GM21717 (cell line): ENCODE results near the gene PTCRA.
"Not testable (repeated sequence)": the region's sequence is repeated elsewhere in the genome, so short reads cannot be mapped to it uniquely, and the experiment has no call there.

Experiments used
- ATAC-seq: cut with Tn5 transposase; IDR thresholded peaks from one replicate; pipeline ENCODE4 v1.9.1; 2021; ENCODE audit warnings: mild to moderate bottlenecking, moderate library complexity; ENCODE audit not compliant: unreplicated experiment

The PTCRA gene, protein sequence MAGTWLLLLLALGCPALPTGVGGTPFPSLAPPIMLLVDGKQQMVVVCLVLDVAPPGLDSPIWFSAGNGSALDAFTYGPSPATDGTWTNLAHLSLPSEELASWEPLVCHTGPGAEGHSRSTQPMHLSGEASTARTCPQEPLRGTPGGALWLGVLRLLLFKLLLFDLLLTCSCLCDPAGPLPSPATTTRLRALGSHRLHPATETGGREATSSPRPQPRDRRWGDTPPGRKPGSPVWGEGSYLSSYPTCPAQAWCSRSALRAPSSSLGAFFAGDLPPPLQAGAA

DNA sequence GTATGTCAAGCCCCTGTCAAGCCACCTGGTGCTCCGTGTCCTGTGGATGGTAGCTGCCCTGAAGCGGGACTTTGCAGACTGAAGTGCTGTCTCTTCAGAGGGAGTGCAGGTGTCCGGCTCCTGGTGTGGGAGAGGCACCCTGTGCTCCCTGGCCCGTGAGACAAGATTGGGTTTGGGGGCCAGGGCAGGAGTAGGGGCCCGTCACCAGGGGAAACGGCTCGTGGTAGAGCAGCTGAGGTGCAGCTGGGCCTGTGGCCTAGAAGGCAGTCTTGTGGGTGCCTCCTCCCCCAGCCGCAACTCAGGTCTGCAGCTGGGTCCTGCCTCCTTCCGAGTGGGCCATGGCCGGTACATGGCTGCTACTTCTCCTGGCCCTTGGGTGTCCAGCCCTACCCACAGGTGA is at the start of gene PTCRA:
TSS of gene PTCRA (plus strand) at position 322 of the 400 bp plus-strand sequence. CDS start at position 339, 17 bp downstream.
- ATAC-seq: no peak

DNA sequence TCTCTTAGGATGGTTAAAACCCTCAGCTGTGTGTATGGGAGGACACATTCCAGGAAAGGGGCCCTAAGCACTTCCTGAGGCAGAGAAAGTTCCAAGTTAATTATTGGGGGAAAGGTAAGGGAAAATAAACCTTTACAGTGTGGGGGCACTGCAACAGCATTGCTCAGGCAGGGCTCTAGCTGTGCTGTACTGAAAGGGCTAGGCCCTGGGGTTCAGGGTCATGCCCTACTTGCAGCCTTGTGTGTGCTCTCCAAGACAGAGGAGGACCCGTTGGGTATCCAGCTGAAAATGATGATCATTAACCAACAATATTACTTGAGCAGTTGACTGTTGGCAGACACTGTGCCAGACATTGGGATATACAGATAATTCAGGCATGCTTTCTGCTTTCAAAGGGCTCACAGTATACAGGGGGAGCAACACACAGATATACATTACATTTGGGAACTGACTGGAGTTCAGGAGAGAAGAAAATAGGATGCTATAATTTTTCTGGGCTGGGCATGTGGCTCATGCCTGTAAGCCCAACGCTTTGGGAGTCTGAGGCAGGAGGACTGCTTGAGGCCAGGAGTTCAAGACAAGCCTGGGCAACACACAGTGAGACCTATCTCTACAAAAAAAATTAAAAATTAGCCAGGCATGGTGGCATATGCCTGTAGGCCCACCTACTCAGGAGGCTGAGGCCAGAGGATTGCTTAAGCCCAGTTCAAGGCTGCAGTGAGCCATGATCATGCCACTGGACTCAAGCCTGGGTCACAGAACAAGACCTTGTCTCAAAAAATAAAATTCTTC is 45.5 kb upstream of the PTCRA start:
- no peak for ATAC-seq

DNA sequence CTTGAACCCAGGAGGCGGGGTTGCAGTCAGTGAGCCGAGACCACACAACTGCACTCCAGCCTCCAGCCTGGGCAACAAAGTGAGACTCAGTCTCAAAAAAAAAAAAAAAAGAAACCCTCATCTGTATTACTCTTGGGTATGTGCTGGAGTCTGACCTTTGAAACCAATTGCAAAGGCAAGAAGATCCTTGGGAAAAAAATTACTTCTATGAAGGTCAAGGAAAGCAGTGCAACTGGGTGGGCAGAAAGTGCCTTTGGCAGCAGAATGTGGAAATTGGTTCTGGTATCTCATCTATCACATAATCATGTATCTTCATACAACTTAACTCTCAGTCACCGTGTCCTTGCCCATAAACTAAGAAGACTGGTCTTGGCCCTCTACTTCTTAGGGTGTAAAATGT is 44.1 kb upstream of the PTCRA start:
- ATAC-seq: no peak

DNA sequence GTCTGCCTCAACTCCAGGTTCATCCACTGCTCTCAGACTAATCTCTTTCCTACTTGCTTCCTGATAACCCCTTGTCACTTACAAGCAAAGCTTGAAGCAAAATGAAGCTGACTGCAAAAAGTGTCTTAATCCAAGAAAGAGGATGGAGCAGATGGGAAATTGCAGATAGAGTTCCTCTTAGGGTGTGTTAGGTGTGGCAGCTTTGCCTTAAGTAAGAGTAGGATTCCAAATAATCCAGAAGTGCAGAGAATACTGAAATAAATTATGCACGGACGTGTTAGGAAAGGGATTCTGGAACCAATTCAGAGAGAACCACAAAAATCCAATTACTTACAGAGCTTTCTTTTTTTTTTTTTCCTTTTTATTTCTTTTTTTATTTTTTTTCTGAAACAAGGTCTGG is 42.5 kb upstream of the PTCRA start:
- no peak for ATAC-seq

DNA sequence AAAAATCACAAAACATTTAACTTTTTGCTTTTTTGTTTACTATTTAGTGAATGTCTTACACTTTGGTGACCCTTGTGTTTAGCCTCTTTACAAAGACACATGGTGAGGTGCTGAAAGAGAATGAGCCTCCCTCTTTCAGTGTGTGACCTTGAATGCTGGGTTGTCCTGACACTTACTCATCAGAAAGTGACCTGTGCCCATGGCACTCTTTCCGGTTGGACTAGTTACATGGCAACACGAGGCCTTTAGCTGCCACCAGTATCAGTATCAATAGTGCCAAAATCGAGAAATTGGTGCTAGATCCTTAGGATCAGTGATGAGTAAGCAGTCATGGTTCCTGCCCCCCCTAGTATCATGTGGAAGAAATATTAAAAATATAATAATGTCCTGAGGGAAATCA is 38.2 kb upstream of the PTCRA start:
- ATAC-seq: no peak

DNA sequence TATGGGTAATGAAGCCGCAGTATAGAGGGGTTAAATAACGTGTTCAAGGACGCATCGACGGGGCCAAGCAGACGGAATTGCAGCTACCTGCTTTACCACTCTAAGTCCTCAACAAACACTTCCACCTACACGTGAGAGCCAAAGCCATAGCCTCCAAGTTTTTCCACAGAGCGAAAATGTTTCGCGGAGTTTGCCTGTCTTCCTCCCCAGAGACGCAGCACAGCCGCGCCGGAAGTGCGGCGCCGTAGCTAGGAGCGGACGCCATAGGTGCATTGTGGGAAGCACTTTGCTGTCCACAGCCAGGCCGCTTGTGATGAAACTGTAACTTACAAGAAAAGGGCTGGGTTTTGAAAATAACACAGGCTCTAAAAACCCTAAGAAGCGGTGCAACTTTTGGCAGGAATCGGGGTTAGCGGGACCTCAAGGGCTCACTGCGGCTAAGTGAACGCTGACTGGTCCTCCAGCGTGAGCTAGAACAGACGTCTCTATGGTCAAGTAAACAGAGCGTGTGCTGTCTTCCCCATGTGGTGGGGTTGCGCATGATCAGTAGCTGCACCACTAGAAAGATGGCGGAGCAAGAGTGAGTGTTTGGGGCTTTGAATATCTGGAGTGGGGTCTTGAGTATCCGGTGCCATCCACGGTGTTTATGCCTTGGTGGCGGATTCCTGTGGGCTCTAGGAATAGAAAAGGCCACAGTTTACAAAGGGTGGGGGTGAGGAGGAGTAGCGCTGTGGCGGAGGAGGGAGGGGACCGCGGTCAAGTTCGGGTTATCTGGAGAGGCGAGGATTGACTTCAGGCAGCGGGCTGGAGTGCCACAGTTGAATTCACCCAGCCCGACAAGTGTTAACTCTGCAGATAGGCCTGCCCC is 36.2 kb upstream of the PTCRA start, which contains the start of gene RPL7L1:
TSS of gene RPL7L1 (plus strand) at position 245 of the 868 bp plus-strand sequence. CDS start at position 540, 295 bp downstream.
- peak; percentile 85 for ATAC-seq

DNA sequence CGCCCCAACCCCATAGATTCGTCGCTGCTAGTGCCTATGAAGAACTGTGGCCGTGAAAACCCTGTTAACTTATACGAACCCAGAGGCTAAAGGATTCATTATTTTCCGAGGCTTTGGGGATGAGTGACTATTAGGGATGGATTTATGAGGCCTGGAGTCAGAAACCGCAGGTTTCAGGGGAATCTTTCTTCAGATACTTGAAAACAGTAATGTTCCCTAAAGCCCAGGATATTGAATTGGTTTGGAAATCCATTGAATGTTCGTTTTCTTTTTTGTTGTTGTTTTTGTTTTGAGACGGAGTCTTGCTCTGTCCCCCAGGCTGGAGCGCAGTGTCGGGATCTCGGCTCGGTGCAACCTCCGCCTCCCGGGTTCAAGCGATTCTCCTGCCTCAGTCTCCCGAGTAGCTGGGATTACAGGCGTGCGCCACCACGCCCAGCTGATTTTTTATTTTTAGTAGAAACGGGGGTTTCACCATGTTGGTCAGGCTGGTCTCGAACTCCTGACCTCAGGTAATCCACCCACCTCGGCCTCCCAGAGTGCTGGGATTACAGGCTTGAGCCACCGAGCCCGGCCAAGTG is 35.5 kb upstream of the PTCRA start:
- not testable (repeated sequence) for ATAC-seq

DNA sequence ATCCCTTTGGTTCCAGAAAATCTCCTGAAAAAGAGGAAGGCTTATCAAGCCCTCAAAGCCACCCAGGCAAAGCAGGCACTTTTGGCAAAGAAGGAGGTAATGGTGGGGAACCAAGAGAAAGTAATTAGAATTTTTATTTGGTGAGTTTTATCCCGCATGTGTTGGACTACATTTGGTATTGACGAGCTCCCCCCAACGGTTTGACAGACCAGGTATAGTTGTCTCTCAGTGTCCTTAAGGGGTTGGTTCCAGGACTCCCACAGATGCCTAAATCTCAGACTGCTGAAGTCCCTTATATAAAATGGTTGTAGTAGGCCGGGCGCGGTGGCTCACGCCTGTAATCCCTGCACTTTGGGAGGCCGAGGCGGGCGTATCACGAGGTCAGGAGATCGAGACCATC is 35.0 kb upstream of the PTCRA start:
- ATAC-seq: not testable (repeated sequence)

DNA sequence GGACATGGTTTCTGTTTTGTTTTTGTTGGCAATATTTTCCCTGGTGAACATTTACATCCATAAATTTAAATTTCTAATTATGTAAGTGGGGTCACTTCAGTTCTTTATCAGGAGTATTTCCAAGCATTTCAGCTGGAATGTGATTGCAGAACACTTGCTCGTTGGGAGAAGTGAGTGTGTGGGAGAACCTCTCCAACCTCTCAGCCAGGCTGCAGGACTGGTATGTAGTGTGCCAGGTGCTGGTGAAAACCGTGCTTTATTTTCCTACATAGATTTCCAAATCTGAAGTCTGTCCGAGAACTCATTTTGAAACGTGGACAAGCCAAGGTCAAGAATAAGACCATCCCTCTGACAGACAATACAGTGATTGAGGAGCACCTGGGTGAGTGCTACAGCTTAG is 30.2 kb upstream of the PTCRA start:
- no peak for ATAC-seq

DNA sequence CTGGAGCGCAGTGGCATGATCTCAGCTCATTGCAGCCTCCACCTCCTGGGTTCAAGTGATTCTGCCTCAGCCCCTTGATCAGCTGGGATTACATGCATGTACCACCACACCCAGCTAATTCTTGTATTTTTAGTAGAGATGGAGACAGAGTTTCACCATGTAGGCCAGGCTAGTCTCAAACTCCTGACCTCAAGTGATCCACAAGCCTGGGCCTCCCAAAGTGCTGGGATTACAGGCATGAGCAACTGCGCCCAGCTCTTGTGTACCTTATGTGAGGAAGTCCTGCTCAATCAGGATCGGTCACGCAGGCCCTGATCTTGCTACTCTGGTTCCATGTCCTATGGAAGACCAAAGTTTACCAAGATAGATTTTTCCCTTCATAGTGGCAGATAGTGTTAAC is 27.7 kb upstream of the PTCRA start:
- ATAC-seq: not testable (repeated sequence)

DNA sequence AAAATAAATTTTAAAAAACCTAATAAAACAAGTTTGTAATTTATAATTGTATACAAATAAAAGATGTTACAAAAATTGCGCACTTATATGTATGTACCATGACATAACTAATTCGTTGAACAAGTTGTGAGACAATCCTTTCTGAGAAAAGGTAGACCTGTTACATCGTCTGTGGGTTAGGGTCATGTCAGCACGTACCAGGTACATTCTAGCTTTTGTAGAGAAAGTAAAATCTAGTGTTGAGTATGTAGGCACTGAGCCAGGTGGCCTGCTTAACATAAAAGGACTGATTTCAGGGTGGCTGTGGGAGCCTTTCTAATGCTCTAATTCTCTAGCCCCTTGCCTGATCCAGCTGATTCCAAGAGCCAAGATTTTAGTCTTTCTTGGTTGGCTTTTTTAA is 26.0 kb upstream of the PTCRA start:
- no peak for ATAC-seq

DNA sequence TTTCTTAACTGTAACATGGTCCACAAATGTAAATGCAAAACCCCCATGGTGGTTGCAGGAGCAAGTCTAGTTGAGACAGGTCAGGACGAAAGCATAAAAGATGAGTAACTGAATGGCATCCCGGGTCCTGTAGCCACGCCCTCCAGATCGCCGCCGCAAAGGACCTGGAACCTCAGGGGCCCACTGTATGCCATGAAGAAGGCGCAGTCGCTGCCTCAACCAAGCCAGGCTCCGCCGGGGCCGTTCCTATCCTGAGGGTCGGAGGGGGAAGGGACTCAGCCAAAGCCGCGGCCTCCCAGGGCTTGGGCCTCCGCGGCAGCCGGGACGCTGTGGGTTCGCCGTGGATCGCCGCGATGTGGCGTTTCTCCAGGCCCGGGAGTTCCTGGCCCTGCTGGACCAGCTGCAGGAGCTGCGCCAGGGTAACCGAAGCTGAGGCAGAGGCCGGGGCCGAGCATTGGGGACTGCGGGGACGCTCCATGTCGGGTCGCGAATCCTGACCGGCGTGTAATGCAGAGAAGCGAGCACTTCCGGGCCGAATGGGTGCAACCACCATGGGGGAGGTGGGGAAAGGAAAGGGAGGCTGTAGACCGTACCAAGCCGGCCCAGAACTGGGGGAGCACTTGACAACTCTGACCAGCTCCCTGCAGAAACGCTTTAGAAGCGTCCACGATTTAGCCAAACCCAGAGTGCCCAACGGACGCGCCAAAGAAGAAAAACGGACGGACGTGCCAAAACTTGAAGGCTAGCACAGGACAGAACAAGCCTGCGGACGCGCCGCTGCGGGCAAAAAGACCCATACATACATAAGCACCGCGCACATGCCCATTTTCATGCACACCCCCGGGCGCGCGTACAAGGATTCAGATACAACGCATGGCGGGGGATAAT is 25.3 kb upstream of the PTCRA start:
- ATAC-seq: peak; percentile 84

DNA sequence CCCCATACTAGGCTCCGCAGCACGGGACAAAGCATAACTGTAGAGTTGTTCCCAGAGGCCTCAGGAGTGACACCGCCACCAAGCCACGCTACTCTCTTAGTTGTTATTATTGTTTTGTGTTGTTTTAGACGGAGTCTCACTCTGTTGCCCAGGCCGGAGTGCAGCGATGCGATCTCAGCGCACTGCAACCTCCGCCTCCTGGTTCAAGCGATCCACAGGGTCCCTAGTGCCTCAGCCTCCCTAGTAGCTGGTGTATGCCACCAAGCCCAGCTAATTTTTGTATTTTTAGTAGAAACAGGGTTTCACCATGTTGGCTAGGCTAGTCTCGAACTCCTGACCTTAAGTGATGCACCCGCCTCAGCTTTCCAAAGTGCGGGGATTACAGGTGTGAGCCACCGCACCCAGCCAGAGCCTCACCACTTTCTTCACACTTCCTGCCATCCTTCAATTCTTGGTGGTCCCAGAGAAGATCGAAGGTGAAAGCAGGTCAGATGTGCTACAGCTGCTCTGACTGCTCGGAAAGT is 24.6 kb upstream of the PTCRA start:
- no peak for ATAC-seq

DNA sequence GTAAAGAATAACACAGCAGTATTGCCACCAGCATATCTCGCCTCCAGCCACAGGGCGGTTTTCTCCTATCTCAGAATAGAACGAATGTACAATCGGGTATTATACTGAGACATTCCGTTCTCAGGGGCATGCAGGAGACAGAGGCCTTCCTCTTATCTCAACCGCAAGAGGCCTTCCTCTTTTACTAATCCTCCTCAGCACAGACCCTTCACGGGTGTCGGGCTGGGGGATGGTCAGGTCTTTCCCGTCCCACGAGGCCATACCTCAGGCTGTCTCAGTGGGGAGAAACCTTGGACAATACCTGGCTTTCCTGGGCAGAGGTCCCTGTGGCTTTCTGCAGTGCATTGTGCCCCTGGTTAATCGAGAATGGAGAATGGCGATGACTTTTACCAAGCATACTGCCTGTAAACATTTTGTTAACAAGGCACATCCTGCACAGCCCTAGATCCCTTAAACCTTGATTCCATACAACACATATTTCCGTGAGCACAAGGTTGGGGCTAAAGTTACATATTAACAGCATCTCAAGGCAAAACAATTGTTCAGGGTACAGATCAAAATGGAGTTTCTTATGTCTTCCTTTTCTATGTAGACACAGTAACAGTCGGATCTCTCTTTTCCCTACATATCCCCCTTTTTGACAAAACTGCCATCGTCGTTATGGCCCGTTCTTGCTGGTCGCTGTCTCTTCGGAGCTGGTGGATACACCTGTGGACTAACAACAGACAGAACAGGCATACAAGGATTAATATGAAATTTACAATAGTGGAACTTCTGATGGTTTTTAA is 21.6 kb upstream of the PTCRA start:
- ATAC-seq: not testable (repeated sequence)

DNA sequence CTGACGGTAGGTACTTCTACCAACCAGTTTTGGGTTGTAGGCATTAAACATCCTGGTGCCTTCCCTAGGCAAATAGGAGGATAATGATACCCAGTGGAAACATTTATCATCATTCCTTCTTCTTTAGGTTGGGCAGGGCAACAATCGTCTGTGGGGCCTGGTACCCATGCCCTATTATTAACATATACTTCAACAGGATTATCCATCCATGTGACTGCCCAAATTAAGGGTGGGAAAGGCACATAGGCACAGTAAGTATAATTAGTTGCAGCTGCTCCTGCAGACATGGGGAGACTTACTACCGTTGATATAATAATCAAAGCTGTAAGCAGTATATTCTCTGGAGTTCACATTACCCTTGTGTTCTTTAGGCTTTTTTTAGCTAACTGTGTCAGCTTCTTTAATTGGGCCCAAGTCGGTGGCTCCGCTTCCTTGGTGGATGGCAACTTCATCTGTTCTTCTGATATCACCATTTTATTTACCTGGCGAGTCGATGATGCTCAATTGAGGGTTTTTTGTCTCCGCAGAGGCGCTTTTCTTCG is 19.6 kb upstream of the PTCRA start:
- ATAC-seq: no peak

DNA sequence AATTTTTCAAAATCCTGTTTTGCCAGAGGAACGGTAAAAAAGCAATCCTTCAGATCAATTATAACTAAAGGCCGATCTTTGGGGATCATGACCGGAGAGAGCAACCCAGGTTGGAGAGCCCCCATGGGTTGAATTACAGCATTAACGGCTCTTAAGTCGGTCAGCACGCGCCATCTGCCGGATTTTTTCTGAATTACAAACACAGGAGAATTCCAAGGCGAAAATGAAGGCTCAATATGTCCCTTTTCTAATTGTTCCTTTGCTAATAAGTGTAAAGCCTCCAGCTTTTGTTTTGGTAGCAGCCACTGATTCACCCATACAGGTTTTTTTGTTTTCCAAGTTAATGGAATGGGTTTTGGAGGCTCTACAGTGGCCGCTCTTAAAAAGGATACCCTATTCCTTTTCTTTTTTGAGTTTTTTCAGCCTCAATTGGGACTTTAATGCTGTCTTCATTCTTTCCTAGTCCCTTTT is 16.9 kb upstream of the PTCRA start:
- ATAC-seq: no peak

DNA sequence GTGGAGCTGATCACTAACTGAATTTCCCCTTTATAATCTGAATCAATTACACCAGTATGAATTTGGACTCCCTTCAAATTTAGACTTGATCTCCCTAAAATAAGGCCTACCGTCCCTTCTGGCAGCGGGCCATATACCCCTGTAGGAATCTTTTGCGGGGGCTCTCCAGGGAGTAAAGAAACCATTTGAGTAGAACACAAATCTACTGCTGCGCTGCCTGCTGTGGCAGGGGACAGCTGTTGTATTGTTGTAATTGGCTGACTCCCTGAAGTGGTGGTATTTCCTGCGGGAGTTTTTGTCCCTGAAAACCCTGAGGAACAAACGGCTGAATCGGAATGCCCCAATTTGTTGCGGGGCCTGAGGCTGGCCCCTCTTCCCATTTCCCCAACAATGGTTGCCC is 16.0 kb upstream of the PTCRA start:
- ATAC-seq: no peak

DNA sequence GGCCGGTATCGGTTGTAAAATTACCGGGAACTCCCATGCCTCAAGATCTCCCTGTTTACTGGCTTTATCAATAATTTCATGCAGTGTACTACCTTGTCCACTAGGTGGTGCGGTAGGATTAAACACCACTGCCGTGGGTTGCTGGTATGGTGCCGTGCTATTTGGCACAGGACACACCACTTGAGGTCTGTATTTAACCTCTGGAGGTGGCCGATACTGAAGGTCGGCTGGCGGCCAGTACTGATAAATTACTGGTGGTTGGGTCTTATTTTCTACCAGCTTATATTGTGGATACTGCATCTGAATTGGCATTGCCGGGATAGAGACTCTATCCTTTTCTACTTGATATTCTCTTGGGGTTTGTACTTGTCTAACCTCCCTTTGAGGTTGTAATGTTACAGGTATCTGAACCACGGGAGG is 14.3 kb upstream of the PTCRA start:
- peak; percentile 66 for ATAC-seq
